Hippocampal formation (tissue), 2 donors: ENCODE results near the gene CTSE.
"Not testable (repeated sequence)": the region's sequence is repeated elsewhere in the genome, so short reads cannot be mapped to it uniquely, and the experiment has no call there.

Experiments used
- DNase-seq, 2 donors: peaks; one replicate each; lab custom pipeline; 2025; lab: John Stamatoyannopoulos, UW

Gene CTSE

GRCh38 chr1:206014601-206015000 lies 9.1 kb downstream of the CTSE start:
- DNase-seq = no peak

GRCh38 chr1:206013026-206013795 lies 10.5 kb downstream of the CTSE start:
- no peak for DNase-seq

GRCh38 chr1:206012086-206012859 lies 11.4 kb downstream of the CTSE start:
- peak; percentile 20 to 57 for DNase-seq

GRCh38 chr1:206011057-206011456 lies 12.6 kb downstream of the CTSE start:
- DNase-seq = no peak

GRCh38 chr1:206010060-206010459 lies 13.6 kb downstream of the CTSE start:
- no peak for DNase-seq

GRCh38 chr1:206006946-206007345 lies 16.7 kb downstream of the CTSE start:
- DNase-seq = no peak

- peak in 1 of 2 donors; percentile 13 for DNase-seq
Measured at GRCh38 chr1:206005778-206006180, 17.9 kb downstream of the CTSE start.

- DNase-seq = no peak
Measured at GRCh38 chr1:206005234-206005633, 18.5 kb downstream of the CTSE start.

GRCh38 chr1:206004826-206005225 lies 18.9 kb downstream of the CTSE start:
- DNase-seq = no peak

GRCh38 chr1:206003854-206004800 lies 19.6 kb downstream of the CTSE start:
- DNase-seq = no peak

GRCh38 chr1:206002871-206003801 lies 20.6 kb downstream of the CTSE start, which contains the start of gene RAB7B:
Gene RAB7B, minus strand, starts transcription at chr1:206003395. Its CDS starts 9,260 bp downstream, at chr1:205994135.
- peak in 1 of 2 donors; percentile 21 for DNase-seq

- DNase-seq = no peak
Measured at GRCh38 chr1:206002160-206002559, 21.5 kb downstream of the CTSE start.

GRCh38 chr1:206001476-206001888 lies 22.2 kb downstream of the CTSE start:
- peak in 1 of 2 donors; percentile 30 for DNase-seq

- DNase-seq = no peak
Measured at GRCh38 chr1:206000641-206001339, 22.9 kb downstream of the CTSE start.

- DNase-seq = peak; percentile 64 to 83
Measured at GRCh38 chr1:205998457-205999241, 25.0 kb downstream of the CTSE start.

GRCh38 chr1:205996641-205997040 lies 27.1 kb downstream of the CTSE start:
- not testable (repeated sequence) for DNase-seq

- DNase-seq = peak; percentile 94 to 95
Measured at GRCh38 chr1:205994346-205994745, 29.3 kb downstream of the CTSE start.

GRCh38 chr1:205993068-205993467 lies 30.6 kb downstream of the CTSE start:
- DNase-seq = no peak

GRCh38 chr1:205992218-205992882 lies 31.3 kb downstream of the CTSE start:
- no peak for DNase-seq
